Transverse colon (tissue), 4 donors: ENCODE data around the gene CXCL1.

Experiments used
- EP300 ChIP-seq: sonication (generic); formaldehyde crosslinking; IDR thresholded peaks from one replicate; pipeline ENCODE4 v1.6.1; 2017; ENCODE audit warnings: antibody characterized with exemption, low read depth
- POLR2A ChIP-seq: fragments of 450-650 bp; IDR thresholded peaks from one replicate; pipeline ENCODE4 v1.6.1; 2016; ENCODE audit warnings: antibody characterized with exemption, mild to moderate bottlenecking, moderate library complexity
- POLR2AphosphoS5 ChIP-seq, 3 donors: sonication (generic); formaldehyde crosslinking; IDR thresholded peaks; one replicate each; pipeline ENCODE4 v1.6.1; 2016; ENCODE audit warnings: antibody characterized with exemption in 3 of 3
- TF ChIP-seq, protein P1 (sequence below), 5 experiments: fragments of 200-600 bp in 3 of 5; fragments of 450-650 bp in 2 of 5; sonication (generic) in 3 of 5; IDR thresholded peaks; 1 replicate in 2 of 5; 2 replicates in 3 of 5; pipeline ENCODE4 v1.5.1; 2016 to 2017; ENCODE audit warnings: antibody characterized with exemption in 5 of 5, inconsistent platforms in 3 of 5, mild to moderate bottlenecking in 2 of 5, moderate library complexity in 1 of 5

DNA sequence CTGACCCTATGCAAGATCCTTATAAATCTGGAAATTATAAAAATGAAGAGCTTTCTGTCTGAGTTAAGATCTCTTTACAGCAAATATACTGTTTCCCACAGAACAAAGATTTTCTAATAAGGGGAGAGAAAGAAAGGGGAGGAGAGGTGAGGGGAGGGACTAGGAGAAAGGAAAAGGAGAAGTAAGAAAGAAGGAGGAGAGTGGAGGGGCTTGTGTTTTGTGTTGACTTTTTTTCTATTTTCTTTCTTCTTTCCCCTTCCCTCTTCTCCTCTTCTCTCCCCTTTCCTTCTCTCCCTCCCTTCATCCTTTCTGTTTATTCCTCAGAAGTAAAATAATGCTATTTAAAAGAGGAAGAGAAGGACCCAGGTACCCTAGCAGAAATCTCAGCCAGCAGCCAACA, 26.5 kb upstream of the CXCL1 start:
- TF ChIP-seq POLR2AphosphoS5 (IDR thresholded peaks at IDR 0.05) = no peak
- TF ChIP-seq POLR2A = no peak
- TF ChIP-seq, protein P1, sequence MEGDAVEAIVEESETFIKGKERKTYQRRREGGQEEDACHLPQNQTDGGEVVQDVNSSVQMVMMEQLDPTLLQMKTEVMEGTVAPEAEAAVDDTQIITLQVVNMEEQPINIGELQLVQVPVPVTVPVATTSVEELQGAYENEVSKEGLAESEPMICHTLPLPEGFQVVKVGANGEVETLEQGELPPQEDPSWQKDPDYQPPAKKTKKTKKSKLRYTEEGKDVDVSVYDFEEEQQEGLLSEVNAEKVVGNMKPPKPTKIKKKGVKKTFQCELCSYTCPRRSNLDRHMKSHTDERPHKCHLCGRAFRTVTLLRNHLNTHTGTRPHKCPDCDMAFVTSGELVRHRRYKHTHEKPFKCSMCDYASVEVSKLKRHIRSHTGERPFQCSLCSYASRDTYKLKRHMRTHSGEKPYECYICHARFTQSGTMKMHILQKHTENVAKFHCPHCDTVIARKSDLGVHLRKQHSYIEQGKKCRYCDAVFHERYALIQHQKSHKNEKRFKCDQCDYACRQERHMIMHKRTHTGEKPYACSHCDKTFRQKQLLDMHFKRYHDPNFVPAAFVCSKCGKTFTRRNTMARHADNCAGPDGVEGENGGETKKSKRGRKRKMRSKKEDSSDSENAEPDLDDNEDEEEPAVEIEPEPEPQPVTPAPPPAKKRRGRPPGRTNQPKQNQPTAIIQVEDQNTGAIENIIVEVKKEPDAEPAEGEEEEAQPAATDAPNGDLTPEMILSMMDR (IDR thresholded peaks at IDR 0.05) = no peak
- TF ChIP-seq EP300 = no peak
